ENCODE data around the gene SF3A1. TPM values are rescaled to one million over a fixed set of nuclear protein-coding genes. Genes with fewer than 3 reads are reported as not detected.

SF3A1 gene
- total RNA-seq, 1 donor from 2014 or later, result 31.4 TPM

- DNase-seq, result no peak
Observed at GRCh38 chr22:30351226-30351625, 5.5 kb downstream of the SF3A1 start.

GRCh38 chr22:30348809-30349208 is 7.9 kb downstream of the SF3A1 start:
- DNase-seq, result peak; percentile 48

GRCh38 chr22:30348404-30348803 is 8.3 kb downstream of the SF3A1 start:
- DNase-seq, result no peak

GRCh38 chr22:30347255-30347892 is 9.3 kb downstream of the SF3A1 start:
- DNase-seq, result no peak

GRCh38 chr22:30344447-30345200 is 12.1 kb downstream of the SF3A1 start:
- no peak for DNase-seq

- DNase-seq, result peak; percentile 93
Observed at GRCh38 chr22:30340911-30341685, 15.6 kb downstream of the SF3A1 start.

- no peak for DNase-seq
Observed at GRCh38 chr22:30338802-30339201, 17.9 kb downstream of the SF3A1 start.

GRCh38 chr22:30338341-30338740 is 18.4 kb downstream of the SF3A1 start:
- peak; percentile 70 for DNase-seq

GRCh38 chr22:30337461-30337778 is 19.3 kb downstream of the SF3A1 start:
- DNase-seq, result no peak

- DNase-seq, result no peak
Observed at GRCh38 chr22:30336752-30337460, 19.8 kb downstream of the SF3A1 start.

- DNase-seq, result no peak
Observed at GRCh38 chr22:30335236-30335635, 21.5 kb downstream of the SF3A1 start.

GRCh38 chr22:30334646-30335045 is 22.0 kb downstream of the SF3A1 start:
- DNase-seq, result no peak

GRCh38 chr22:30333707-30334087 is 23.0 kb downstream of the SF3A1 start:
- DNase-seq, result no peak

- DNase-seq, result no peak
Observed at GRCh38 chr22:30332994-30333706, 23.5 kb downstream of the SF3A1 start.

GRCh38 chr22:30332551-30332950 is 24.1 kb downstream of the SF3A1 start:
- no peak for DNase-seq

GRCh38 chr22:30328466-30329049 is 28.1 kb downstream of the SF3A1 start:
- DNase-seq, result no peak

GRCh38 chr22:30327864-30328345 is 28.8 kb downstream of the SF3A1 start:
- DNase-seq, result no peak

GRCh38 chr22:30326706-30327362 is 29.9 kb downstream of the SF3A1 start, which contains the start of gene TBC1D10A:
Gene TBC1D10A (minus strand): TSS chr22:30326941. CDS start chr22:30326881, 60 bp downstream.
- peak; percentile 95 for DNase-seq

GRCh38 chr22:30326255-30326705 is 30.4 kb downstream of the SF3A1 start:
- no peak for DNase-seq

GRCh38 chr22:30325724-30326254 is 30.9 kb downstream of the SF3A1 start:
- no peak for DNase-seq

Measured in tongue (tissue), 2 donors.